H1 (cell line): ENCODE results near the gene RBM20. TPM values are rescaled to one million over a fixed set of nuclear protein-coding genes. Genes with fewer than 3 reads are reported as not detected.

ENCODE experiments used
- CTCF ChIA-PET: fragments of 300-600 bp; sonication (Branson Sonifier 250); formaldehyde crosslinking; loops from one replicate; lab custom pipeline; 2021; ENCODE audit not compliant: partially characterized antibody; lab: Charles Lee
- POLR2A ChIA-PET: fragments of 300-600 bp; sonication (Branson Sonifier 250); formaldehyde crosslinking; loops from one replicate; lab custom pipeline; 2021; ENCODE audit warnings: inconsistent platforms; ENCODE audit not compliant: partially characterized antibody; lab: Charles Lee
- DNase-seq, 2 experiments: peaks; one replicate each; pipeline versions ENCODE4 v3.0.0 to v3.0.0-alpha.2; 2010 to 2022; ENCODE audit warnings: low spot score in 2 of 2, low read depth in 1 of 2, mixed read lengths in 1 of 2
- FAIRE-seq: peaks from 2 replicates; lab custom pipeline; 2011; peaks lifted over from hg19 to GRCh38; lab: Jason Lieb, UNC
- H2AFZ ChIP-seq: 2 replicates; pipeline ENCODE4 v1.8.1; 2012; ENCODE audit warnings: low read length, inconsistent platforms
- H2AK5ac ChIP-seq: 2 replicates; pipeline ENCODE4 v1.6.1; 2013; ENCODE audit warnings: low read depth, low read length
- H2BK120ac ChIP-seq: replicated peaks from 2 replicates; pipeline ENCODE3; 2013; ENCODE audit warnings: low read depth, low read length, inconsistent platforms
- H2BK12ac ChIP-seq: 2 replicates; pipeline ENCODE4 v1.6.1; 2013; ENCODE audit warnings: low read depth, low read length
- H2BK15ac ChIP-seq: 2 replicates; pipeline ENCODE4 v1.6.1; 2013; ENCODE audit warnings: low read length
- H2BK20ac ChIP-seq: 2 replicates; pipeline ENCODE4 v1.6.1; 2013; ENCODE audit warnings: low read length
- H2BK5ac ChIP-seq: 2 replicates; pipeline ENCODE4 v1.6.1; 2013; ENCODE audit warnings: low read depth, low read length
- H3K14ac ChIP-seq: 2 replicates; pipeline ENCODE4 v1.6.1; 2013; ENCODE audit warnings: inconsistent platforms; ENCODE audit not compliant: insufficient read length
- H3K18ac ChIP-seq: 2 replicates; pipeline ENCODE4 v1.6.1; 2013; ENCODE audit warnings: low read length; ENCODE audit errors: extremely low read depth
- H3K23ac ChIP-seq: 2 replicates; pipeline ENCODE4 v1.6.1; 2013; ENCODE audit warnings: inconsistent platforms; ENCODE audit not compliant: insufficient read length
- H3K23me2 ChIP-seq: 2 replicates; pipeline ENCODE4 v1.6.1; 2013; ENCODE audit warnings: low read depth, low read length
- H3K27ac ChIP-seq: 2 replicates; pipeline ENCODE4 v1.6.1; 2011; ENCODE audit warnings: low read depth, low read length, inconsistent platforms
- H3K27me3 ChIP-seq, 4 experiments: replicated peaks in 1 of 4; 1 replicate in 1 of 4; 2 replicates in 3 of 4; pipeline versions ENCODE4 v1.6.1 to v1.8.1; 2011 to 2013; ENCODE audit warnings: low read length in 3 of 4, mild to moderate bottlenecking in 3 of 4, inconsistent platforms in 2 of 4, mixed read lengths in 2 of 4, moderate library complexity in 1 of 4; ENCODE audit not compliant: control insufficient read depth in 3 of 4, insufficient read depth in 3 of 4; ENCODE audit errors: extremely low read depth in 1 of 4
- H3K36me3 ChIP-seq, 4 experiments: 2 replicates each; pipeline versions ENCODE4 v1.6.1 to v1.8.1; 2011 to 2013; ENCODE audit warnings: mild to moderate bottlenecking in 4 of 4, low read length in 3 of 4, moderate library complexity in 2 of 4, control low read depth in 1 of 4, inconsistent platforms in 1 of 4; ENCODE audit not compliant: insufficient read depth in 4 of 4, control insufficient read depth in 2 of 4
- H3K4ac ChIP-seq: replicated peaks from 2 replicates; pipeline ENCODE3; 2013; ENCODE audit warnings: low read length, low read depth, mixed read lengths, inconsistent platforms; ENCODE audit not compliant: insufficient read length
- H3K4me1 ChIP-seq, 4 experiments: replicated peaks in 1 of 4; 1 replicate in 1 of 4; 2 replicates in 3 of 4; pipeline versions ENCODE4 v1.6.1 to v1.8.1; 2011 to 2013; ENCODE audit warnings: low read length in 3 of 4, inconsistent platforms in 2 of 4, mixed read lengths in 1 of 4; ENCODE audit not compliant: insufficient read depth in 4 of 4, control insufficient read depth in 3 of 4
- H3K4me2 ChIP-seq, 2 experiments: 2 replicates each; pipeline versions ENCODE4 v1.6.1 to v1.8.1; 2011 to 2013; ENCODE audit warnings: low read depth in 2 of 2, low read length in 2 of 2, control low read depth in 1 of 2, inconsistent platforms in 1 of 2, mild to moderate bottlenecking in 1 of 2; ENCODE audit not compliant: insufficient read depth in 1 of 2
- H3K4me3 ChIP-seq, 4 experiments: fragments of 200-600, 300-600 bp in 1 of 4; sonication (generic), shearing (Covaris generic), sonication (Bioruptor Twin) in 1 of 4; 2 replicates each; pipeline versions ENCODE4 v1.5.1 to v1.8.1; 2011 to 2016; ENCODE audit warnings: low read length in 4 of 4, low read depth in 3 of 4, control low read depth in 2 of 4, inconsistent platforms in 2 of 4, mild to moderate bottlenecking in 2 of 4, mixed read lengths in 1 of 4, moderate library complexity in 1 of 4; ENCODE audit not compliant: insufficient read depth in 2 of 4; ENCODE audit errors: extremely low read depth in 1 of 4
- H3K56ac ChIP-seq: replicated peaks from 2 replicates; pipeline ENCODE3; 2013; ENCODE audit warnings: low read depth, mild to moderate bottlenecking, mixed read lengths, low read length, inconsistent platforms; ENCODE audit not compliant: insufficient read length
- H3K79me1 ChIP-seq: 2 replicates; pipeline ENCODE4 v1.6.1; 2013; ENCODE audit warnings: low read depth, low read length, control low read depth
- H3K79me2 ChIP-seq, 2 experiments: 2 replicates each; pipeline versions ENCODE4 v1.6.1 to v1.8.1; 2012 to 2013; ENCODE audit warnings: low read length in 2 of 2, mild to moderate bottlenecking in 2 of 2, inconsistent platforms in 1 of 2; ENCODE audit not compliant: insufficient read depth in 2 of 2, control insufficient read depth in 1 of 2
- H3K9ac ChIP-seq, 4 experiments: replicated peaks in 1 of 4; 1 replicate in 1 of 4; 2 replicates in 3 of 4; pipeline versions ENCODE4 v1.6.1 to v1.8.1; 2011 to 2013; ENCODE audit warnings: low read depth in 3 of 4, low read length in 3 of 4, control low read depth in 2 of 4, mild to moderate bottlenecking in 2 of 4, moderate library complexity in 2 of 4, inconsistent platforms in 1 of 4; ENCODE audit errors: extremely low read depth in 1 of 4
- H3K9me3 ChIP-seq, 2 experiments: 2 replicates each; pipeline versions ENCODE4 v1.6.1 to v1.8.1; 2012 to 2013; ENCODE audit warnings: mild to moderate bottlenecking in 2 of 2, moderate library complexity in 2 of 2, control low read depth in 1 of 2, inconsistent platforms in 1 of 2, low read depth in 1 of 2, low read length in 1 of 2, mixed read lengths in 1 of 2; ENCODE audit not compliant: insufficient read depth in 2 of 2
- H4K20me1 ChIP-seq, 2 experiments: replicated peaks in 1 of 2; 2 replicates each; pipeline versions ENCODE3 to v1.8.1; 2011 to 2013; ENCODE audit warnings: inconsistent platforms in 2 of 2, low read length in 2 of 2, mild to moderate bottlenecking in 1 of 2; ENCODE audit not compliant: insufficient read depth in 2 of 2, control insufficient read depth in 1 of 2
- H4K5ac ChIP-seq: 2 replicates; pipeline ENCODE4 v1.6.1; 2013; ENCODE audit warnings: low read length, low read depth, mixed read lengths, inconsistent platforms; ENCODE audit not compliant: insufficient read length
- H4K8ac ChIP-seq: 2 replicates; pipeline ENCODE4 v1.8.0; 2013; ENCODE audit warnings: mild to moderate bottlenecking, moderate library complexity, low read length, inconsistent platforms; ENCODE audit not compliant: insufficient read depth; ENCODE audit errors: extremely low read depth
- H4K91ac ChIP-seq: replicated peaks from 2 replicates; pipeline ENCODE3; 2013; ENCODE audit warnings: low read length, mixed read lengths, inconsistent platforms; ENCODE audit not compliant: insufficient read length
- BACH1 ChIP-seq: IDR thresholded peaks from 2 replicates; pipeline ENCODE4 v1.6.1; 2012; ENCODE audit warnings: low read length, improper control_type of control experiment
- CBX8 ChIP-seq: fragments of 300-800, 300-1000 bp; sonication (generic); IDR thresholded peaks from 2 replicates; pipeline ENCODE4 v1.7.1; 2016; ENCODE audit warnings: low read depth, low read length, borderline replicate concordance
- CREB1 ChIP-seq: IDR thresholded peaks from 2 replicates; pipeline ENCODE4 v1.6.1; 2012; ENCODE audit warnings: inconsistent platforms
- EGR1 ChIP-seq: IDR thresholded peaks from 2 replicates; pipeline ENCODE4 v1.6.1; 2011; ENCODE audit warnings: low read depth, low read length, borderline replicate concordance
- HDAC2 ChIP-seq, 2 experiments: fragments of 300-600 bp in 1 of 2; sonication (generic) in 1 of 2; IDR thresholded peaks; 2 replicates each; pipeline ENCODE4 v1.6.1; 2011 to 2012; ENCODE audit warnings: low read depth in 2 of 2, low read length in 2 of 2, mild to moderate bottlenecking in 2 of 2, moderate library complexity in 2 of 2, borderline replicate concordance in 1 of 2, inconsistent platforms in 1 of 2
- JUN ChIP-seq: IDR thresholded peaks from 2 replicates; pipeline ENCODE4 v1.6.1; 2011; ENCODE audit warnings: low read depth, mild to moderate bottlenecking, improper control_type of control experiment, low read length
- PHF8 ChIP-seq: fragments of 200-600 bp; sonication (generic); conservative IDR thresholded peaks from 2 replicates; pipeline ENCODE4 v1.7.1; 2012; ENCODE audit warnings: low read depth, mild to moderate bottlenecking, inconsistent platforms, low read length, moderate library complexity
- POLR2A ChIP-seq, 2 experiments: IDR thresholded peaks; 1 replicate in 1 of 2; 2 replicates in 1 of 2; pipeline ENCODE4 v1.6.1; 2011; ENCODE audit warnings: low read depth in 2 of 2, low read length in 2 of 2, mild to moderate bottlenecking in 2 of 2; ENCODE audit errors: control extremely low read depth in 1 of 2
- TAF7 ChIP-seq: optimal IDR thresholded peaks from 2 replicates; pipeline ENCODE3; 2011; ENCODE audit warnings: low read depth, mild to moderate bottlenecking, inconsistent platforms, low read length, moderate library complexity, borderline replicate concordance
- WGBS, 2 experiments: shearing (Covaris generic) in 1 of 2; methylation state at CpG; one replicate each; pipeline versions ENCODE4 v1.1.6 to v1.1.7; 2013 to 2015; ENCODE audit warnings: low lambda C conversion rate in 2 of 2, mixed read lengths in 2 of 2, inconsistent platforms in 1 of 2, low coverage in 1 of 2, missing lambda C conversion rate in 1 of 2; ENCODE audit not compliant: insufficient replicate concordance in 2 of 2, insufficient coverage in 1 of 2, insufficient read length in 1 of 2; ENCODE audit errors: extremely low coverage in 1 of 2, missing lambda C conversion rate in 1 of 2; 5-methylcytosine and 5-hydroxymethylcytosine counted together
- long read RNA-seq, 2 experiments: library from RNA in 1 of 2; library from capped mRNA in 1 of 2; stranded (forward); transcript quantifications; one replicate each; pipeline ENCODE4 v2.0.0, GENCODE V29; 2021; ENCODE audit warnings: inconsistent platforms in 1 of 2
- polyA minus RNA-seq, 3 experiments: library from RNA; depleted of rRNA, polyadenylated mRNA; stranded (reverse); fragments of >200 nt; gene quantifications; 1 replicate in 2 of 3; 2 replicates in 1 of 3; pipeline ENCODE4 v1.2.3, GENCODE V29; 2011
- polyA plus RNA-seq, 7 experiments: library from polyadenylated mRNA; depleted of rRNA in 3 of 7; stranded (reverse) in 5 of 7; unstranded in 2 of 7; fragments of >200 nt in 5 of 7; fragments of 200-250 nt in 2 of 7; gene quantifications; 1 replicate in 5 of 7; 2 replicates in 1 of 7; 4 replicates in 1 of 7; pipeline versions ENCODE4 v1.2.1 to v1.2.3, GENCODE V29; 2011 to 2013; ENCODE audit warnings: missing spikeins in 2 of 7, mixed read lengths in 2 of 7
- total RNA-seq: library from RNA; stranded (reverse); fragmentation: NEBNext Ultra II Directional; extraction: Animal tissue kit (Norgen Biotek cat#: 25700); gene quantifications from 2 replicates; pipeline ENCODE4 v1.2.1, GENCODE V29; 2021

RBM20 gene
- total RNA-seq, result 0.29 and 0.63 TPM in 2 replicates
- polyA plus RNA-seq (2011; rRNA removed), result 0.05 and 0.22 TPM in 2 replicates
- 0.10 TPM for polyA plus RNA-seq (2011; cell fraction: cytosol; rRNA removed)
- 0.39 TPM for polyA plus RNA-seq (2011; cell fraction: nucleus; rRNA removed)
- polyA plus RNA-seq (2012, experiment 1 of 2), result 0.08 to 0.20 TPM (median 0.13 TPM) in 4 replicates
- polyA plus RNA-seq (2012, experiment 2 of 2), result 0.04 TPM
- polyA plus RNA-seq (2013, experiment 1 of 2), result 0.30 TPM
- polyA plus RNA-seq (2013, experiment 2 of 2), result 0.29 TPM
- polyA minus RNA-seq (2011; rRNA and poly(A)+ RNA removed), result 0.19 and 0.20 TPM in 2 replicates
- polyA minus RNA-seq (2011; cell fraction: cytosol; rRNA and poly(A)+ RNA removed), result 0.73 TPM
- 1.1 TPM for polyA minus RNA-seq (2011; cell fraction: nucleus; rRNA and poly(A)+ RNA removed)
- long read RNA-seq, experiment 1, result 0 reads
- long read RNA-seq, experiment 2, result 0 reads

- Histone ChIP-seq H3K36me3 (no peaks in the 10 kb centered on the region; a peak in 1 of 8 replicates), H2BK120ac (no peak within 1 kb of the TSS), H3K27ac (no peak within 1 kb of the TSS), H3K4me3 (peak within 1 kb of the TSS; percentile 35 to 70 (median 48)), H3K18ac (peak within 1 kb of the TSS; percentile 62; the same call in 1 of the 2 replicates), H3K27me3 (peaks cover 30 to 47% (median 40%) of the 10 kb centered on the region in 4 experiments), H3K23me2 (peaks cover 10% of the 10 kb centered on the region), H2BK5ac (no peak within 1 kb of the TSS), H3K4me2 (peak within 1 kb of the TSS; percentile 99), H2BK20ac (no peak within 1 kb of the TSS), H3K14ac (no peak within 1 kb of the TSS), H4K8ac (no peak within 1 kb of the TSS), H2AK5ac (no peak within 1 kb of the TSS), H4K5ac (no peak within 1 kb of the TSS), H3K79me1 (no peaks in the 10 kb centered on the region), H3K4me1 (peaks cover 3 to 19% (median 7%) of the 10 kb centered on the region in 4 experiments; a peak in 6 of 7 replicates), H4K20me1 (no peaks in the 10 kb centered on the region), H2BK12ac (peak within 1 kb of the TSS; percentile 56), H3K56ac (no peak within 1 kb of the TSS), H3K23ac (no peak within 1 kb of the TSS), H2BK15ac (peak within 1 kb of the TSS; percentile 13; the same call in 1 of the 2 replicates), H4K91ac (no peak within 1 kb of the TSS), H2AFZ (peak within 1 kb of the TSS; percentile 76; the same call in 1 of the 2 replicates), H3K9me3 (no peaks in the 10 kb centered on the region), H3K79me2 (no peaks in the 10 kb centered on the region), H3K4ac (no peak within 1 kb of the TSS), H3K9ac (no peak within 1 kb of the TSS)
- DNase-seq (peak in 1 of 2 experiments; percentile 75), FAIRE-seq (no peak)
- 0% methylated on average over 42 of the region's 106 CpGs; no CpG with 5 or more reads in 1 of the 2 experiments for WGBS, 2 experiments
- ChIA-PET CTCF (interaction anchor here (0.6 to 2.3 kb wide), 7 partner anchors 11 to 37 kb away, joined by 3 to 8 read pairs (median 4); no protein-coding TSS in a partner anchor), POLR2A (interaction anchor here (0.7 to 1.7 kb wide), 9 partner anchors 11 to 275 kb away, joined by 3 to 5 read pairs (median 3); partner anchors contain the start of gene PDCD4)
- no peak for TF ChIP-seq BACH1
- peak; percentile 71; the same call in 1 of the 2 replicates for TF ChIP-seq EGR1
- TF ChIP-seq PHF8, result no peak
- TF ChIP-seq CREB1, result no peak
- no peak for TF ChIP-seq JUN
- no peak for TF ChIP-seq CBX8
- no peak for TF ChIP-seq TAF7
- TF ChIP-seq HDAC2 (IDR thresholded peaks at IDR 0.05; ENCODE audit: borderline replicate concordance in 1 of 2, low read depth in 2 of 2, low read length in 2 of 2), result peak in 1 of 2 experiments; percentile 90; a peak in 2 of 4 replicates
- no peak for TF ChIP-seq POLR2A (IDR thresholded peaks at IDR 0.05; ENCODE audit: control extremely low read depth in 1 of 2, low read depth in 2 of 2, low read length in 2 of 2)
Measured at GRCh38 chr10:110643653-110644597, at the start of gene RBM20. TSS of gene RBM20 (plus strand) at chr10:110644336. CDS start at chr10:110644455, 119 bp downstream.
